NK-92 (cell line): ENCODE measurements around the gene PCID2.

Experiments
- DNase-seq: peaks from one replicate; lab custom pipeline; 2025; ENCODE audit not compliant: unreplicated experiment; lab: John Stamatoyannopoulos, UW

PCID2 gene

GRCh38 chr13:113150550-113151365 lies 57.7 kb downstream of the PCID2 start:
- no peak for DNase-seq

GRCh38 chr13:113149711-113150549 lies 58.5 kb downstream of the PCID2 start:
- no peak for DNase-seq

- no peak for DNase-seq
Measured at GRCh38 chr13:113148940-113149503, 59.4 kb downstream of the PCID2 start.

GRCh38 chr13:113148407-113148806 lies 60.1 kb downstream of the PCID2 start:
- no peak for DNase-seq

GRCh38 chr13:113147206-113147605 lies 61.3 kb downstream of the PCID2 start:
- no peak for DNase-seq

GRCh38 chr13:113146750-113147149 lies 61.7 kb downstream of the PCID2 start:
- DNase-seq: no peak

- no peak for DNase-seq
Measured at GRCh38 chr13:113145911-113146598, 62.4 kb downstream of the PCID2 start.

GRCh38 chr13:113145496-113145895 lies 63.0 kb downstream of the PCID2 start:
- DNase-seq: no peak

- no peak for DNase-seq
Measured at GRCh38 chr13:113144255-113144629, 64.2 kb downstream of the PCID2 start.

GRCh38 chr13:113143466-113144254 lies 64.8 kb downstream of the PCID2 start:
- no peak for DNase-seq

- no peak for DNase-seq
Measured at GRCh38 chr13:113142876-113143275, 65.6 kb downstream of the PCID2 start.

- no peak for DNase-seq
Measured at GRCh38 chr13:113141601-113141970, 66.9 kb downstream of the PCID2 start.

- DNase-seq: no peak
Measured at GRCh38 chr13:113140677-113141600, 67.5 kb downstream of the PCID2 start.

- DNase-seq: no peak
Measured at GRCh38 chr13:113139577-113139976, 68.9 kb downstream of the PCID2 start.

- no peak for DNase-seq
Measured at GRCh38 chr13:113138792-113139551, 69.5 kb downstream of the PCID2 start.

GRCh38 chr13:113137691-113138298 lies 70.7 kb downstream of the PCID2 start:
- no peak for DNase-seq

GRCh38 chr13:113135281-113135760 lies 73.1 kb downstream of the PCID2 start:
- no peak for DNase-seq
